HepG2 (cell line): ENCODE data around the gene HAX1. TPM values are rescaled to one million over a fixed set of nuclear protein-coding genes. Genes with fewer than 3 reads are reported as not detected.

Experiments used
- ARID3A ChIP-seq: IDR thresholded peaks from 2 replicates; pipeline ENCODE4 v1.6.1; 2012; ENCODE audit warnings: low read depth, low read length, improper control_type of control experiment
- CEBPB ChIP-seq: IDR thresholded peaks from 2 replicates; pipeline ENCODE4 v1.6.1; 2011; ENCODE audit warnings: low read depth, low read length, improper control_type of control experiment, borderline replicate concordance
- DPF2 ChIP-seq: sonication (generic); formaldehyde crosslinking; IDR thresholded peaks from 2 replicates; pipeline ENCODE4 v1.4.0; 2020; ENCODE audit warnings: mild to moderate bottlenecking, low read depth, missing genetic modification reagents, borderline replicate concordance
- EP300 ChIP-seq, 3 experiments: sonication (generic) in 1 of 3; formaldehyde crosslinking in 1 of 3; IDR thresholded peaks; 2 replicates each; pipeline versions ENCODE4 v1.5.1 to v1.6.1; 2011 to 2020; ENCODE audit warnings: low read depth in 2 of 3, low read length in 2 of 3, borderline replicate concordance in 1 of 3, improper control_type of control experiment in 1 of 3, mild to moderate bottlenecking in 1 of 3, missing genetic modification reagents in 1 of 3, moderate library complexity in 1 of 3
- FOXJ3 ChIP-seq: sonication (generic); formaldehyde crosslinking; IDR thresholded peaks from 2 replicates; pipeline ENCODE4 v1.4.0; 2020; ENCODE audit warnings: missing genetic modification reagents, mild to moderate bottlenecking, borderline replicate concordance
- GATA4 ChIP-seq: sonication (generic); IDR thresholded peaks from 2 replicates; pipeline ENCODE4 v1.6.1; 2016; ENCODE audit warnings: antibody characterized with exemption, low read depth, borderline replicate concordance
- GMEB1 ChIP-seq: sonication (generic); formaldehyde crosslinking; IDR thresholded peaks from 2 replicates; pipeline ENCODE4 v1.5.1; 2020; ENCODE audit warnings: missing genetic modification reagents, mild to moderate bottlenecking, borderline replicate concordance
- HDAC2 ChIP-seq: sonication (generic); formaldehyde crosslinking; IDR thresholded peaks from 2 replicates; pipeline ENCODE4 v1.4.0; 2020; ENCODE audit warnings: missing genetic modification reagents
- HNF4A ChIP-seq: sonication (generic); formaldehyde crosslinking; IDR thresholded peaks from 2 replicates; pipeline ENCODE4 v1.4.0; 2020; ENCODE audit warnings: missing genetic modification reagents
- HOMEZ ChIP-seq: IDR thresholded peaks from 2 replicates; pipeline ENCODE4 v1.6.1; 2016; ENCODE audit warnings: low read depth
- KDM6A ChIP-seq: IDR thresholded peaks from 2 replicates; pipeline ENCODE4 v1.6.1; 2016; ENCODE audit warnings: low read depth
- MED1 ChIP-seq: sonication (generic); formaldehyde crosslinking; IDR thresholded peaks from 2 replicates; pipeline ENCODE4 v1.4.0; 2020; ENCODE audit warnings: missing genetic modification reagents
- MLX ChIP-seq: IDR thresholded peaks from 2 replicates; pipeline ENCODE4 v1.6.1; 2016
- NCOA2 ChIP-seq: sonication (generic); formaldehyde crosslinking; IDR thresholded peaks from 2 replicates; pipeline ENCODE4 v1.8.0; 2022; ENCODE audit warnings: inconsistent platforms
- NFKB2 ChIP-seq: sonication (generic); formaldehyde crosslinking; IDR thresholded peaks from 2 replicates; pipeline ENCODE4 v1.4.0; 2020; ENCODE audit warnings: missing genetic modification reagents, borderline replicate concordance
- ONECUT2 ChIP-seq: sonication (generic); formaldehyde crosslinking; IDR thresholded peaks from 2 replicates; pipeline ENCODE4 v1.4.0; 2020; ENCODE audit warnings: missing genetic modification reagents
- PHF21A ChIP-seq: sonication (generic); formaldehyde crosslinking; IDR thresholded peaks from 2 replicates; pipeline ENCODE4 v1.5.0; 2020; ENCODE audit warnings: mild to moderate bottlenecking, missing genetic modification reagents
- SOX13 ChIP-seq, 3 experiments: fragments of 450-650 bp in 1 of 3; sonication (generic) in 1 of 3; formaldehyde crosslinking in 1 of 3; IDR thresholded peaks in 2 of 3; conservative IDR thresholded peaks in 1 of 3; 2 replicates each; pipeline versions ENCODE4 v1.5.0 to v1.6.1; 2016 to 2020; ENCODE audit warnings: antibody characterized with exemption in 1 of 3, mild to moderate bottlenecking in 1 of 3, missing compliant biosample characterization in 1 of 3, missing genetic modification reagents in 1 of 3, moderate library complexity in 1 of 3
- ZNF20 ChIP-seq: sonication (generic); formaldehyde crosslinking; IDR thresholded peaks from 2 replicates; pipeline ENCODE4 v1.4.0; 2020; ENCODE audit warnings: mild to moderate bottlenecking, moderate library complexity, missing genetic modification reagents
- ZNF557 ChIP-seq: sonication (generic); formaldehyde crosslinking; IDR thresholded peaks from 2 replicates; pipeline ENCODE4 v1.4.0; 2020; ENCODE audit warnings: missing genetic modification reagents
- ZNF660 ChIP-seq: sonication (generic); formaldehyde crosslinking; IDR thresholded peaks from 2 replicates; pipeline ENCODE4 v1.5.1; 2020; ENCODE audit warnings: mild to moderate bottlenecking, low read depth, missing genetic modification reagents, borderline replicate concordance
- ZNF670 ChIP-seq: sonication (generic); formaldehyde crosslinking; IDR thresholded peaks from 2 replicates; pipeline ENCODE4 v1.8.0; 2022; ENCODE audit warnings: mild to moderate bottlenecking, missing genetic modification reagents, borderline replicate concordance
- ZNF75D ChIP-seq: sonication (generic); formaldehyde crosslinking; IDR thresholded peaks from 2 replicates; pipeline ENCODE4 v1.8.1; 2023; ENCODE audit warnings: missing genetic modification reagents, mild to moderate bottlenecking, borderline replicate concordance
- ZSCAN25 ChIP-seq: sonication (generic); formaldehyde crosslinking; IDR thresholded peaks from 2 replicates; pipeline ENCODE4 v1.8.0; 2022; ENCODE audit warnings: mild to moderate bottlenecking, missing genetic modification reagents
- polyA plus RNA-seq, 8 experiments: library from polyadenylated mRNA; depleted of rRNA in 3 of 8; stranded (reverse) in 7 of 8; unstranded in 1 of 8; fragments of >200 nt; fragmentation: Illumina TruSeq in 4 of 8; extraction: Trizol in 4 of 8; gene quantifications; 2 replicates each; pipeline versions ENCODE4 v1.2.1 to v1.2.3, GENCODE V29; 2011 to 2016; ENCODE audit warnings: low read depth in 4 of 8, missing spikeins in 1 of 8, mixed read lengths in 1 of 8; ENCODE audit not compliant: insufficient read depth in 1 of 8
- total RNA-seq, 5 experiments: library from RNA; depleted of rRNA; stranded (reverse); fragments of >200 nt; fragmentation: Illumina TruSeq; extraction: Trizol; gene quantifications; 2 replicates each; pipeline ENCODE4 v1.2.3, GENCODE V29; 2016; ENCODE audit warnings: low read depth in 1 of 5

Gene HAX1
- total and polyA plus RNA-seq, 2 of the 13 experiments (the other 11 are each of a cell fraction or from before 2014, with no cell fraction given): 89.2 to 128 TPM

- TF ChIP-seq ARID3A (peak; percentile 86), ZSCAN25 (CRISPR knock-in tag) (no peak), CEBPB (peak; percentile 58; the same call in 1 of the 2 replicates), ZNF20 (CRISPR knock-in tag) (no peak), ONECUT2 (CRISPR knock-in tag) (peak; percentile 27; the same call in 1 of the 2 replicates), HDAC2 (CRISPR knock-in tag) (peak; percentile 60; the same call in 1 of the 2 replicates), SOX13 (IDR thresholded peaks at IDR 0.05) (0 out of 2 replicates have a peak, but pooled peaks have one; percentile 14), SOX13 (CRISPR knock-in tag; conservative IDR thresholded peaks at IDR 0.05 in 1 of 2, IDR thresholded peaks at IDR 0.05 in 1 of 2) (peak in 1 of 2 experiments; percentile 92; a peak in 2 of 4 replicates), GATA4 (peak; percentile 87), FOXJ3 (peak; percentile 91), ZNF670 (0 out of 2 replicates have a peak, but pooled peaks have one; percentile 45), ZNF660 (CRISPR knock-in tag) (no peak), NFKB2 (CRISPR knock-in tag) (no peak), HOMEZ (CRISPR knock-in tag) (peak; percentile 15; the same call in 1 of the 2 replicates), ZNF557 (0 out of 2 replicates have a peak, but pooled peaks have one; percentile 62), EP300 (IDR thresholded peaks at IDR 0.05; ENCODE audit: low read depth in 2 of 2, low read length in 2 of 2) (peak in 1 of 2 experiments; percentile 83; a peak in 2 of 4 replicates), EP300 (CRISPR knock-in tag; IDR thresholded peaks at IDR 0.05; ENCODE audit: borderline replicate concordance) (no peak; the same call in 1 of the 2 replicates), PHF21A (CRISPR knock-in tag) (peak; percentile 80), KDM6A (peak; percentile 65; the same call in 1 of the 2 replicates), NCOA2 (peak; percentile 81), ZNF75D (no peak), GMEB1 (CRISPR knock-in tag) (peak; percentile 47; the same call in 1 of the 2 replicates), DPF2 (peak; percentile 69; the same call in 1 of the 2 replicates), HNF4A (peak; percentile 96), MED1 (CRISPR knock-in tag) (peak; percentile 49), MLX (CRISPR knock-in tag) (0 out of 2 replicates have a peak, but pooled peaks have one; percentile 14)
These were observed 35.0 kb upstream of the HAX1 start (continued) for GRCh38 chr1:154237435-154237834.
